Measurements from ENCODE around the gene ABHD16A.
A peak's percentile ranks its signal among the peaks of the same experiment; 100 is the strongest.

Gene ABHD16A

GRCh38 chr6:31687860-31688693 lies 15.0 kb downstream of the ABHD16A start:
- no peak for DNase-seq

- DNase-seq, result no peak
These were observed 15.8 kb downstream of the ABHD16A start for GRCh38 chr6:31687321-31687720.

GRCh38 chr6:31686483-31686882 lies 16.6 kb downstream of the ABHD16A start:
- DNase-seq, result no peak

- DNase-seq, result no peak
These were observed 19.5 kb downstream of the ABHD16A start for GRCh38 chr6:31683591-31683990.

GRCh38 chr6:31681135-31681671 lies 21.9 kb downstream of the ABHD16A start:
- peak in 1 of 2 experiments; percentile 77 for DNase-seq

- DNase-seq, result peak; percentile 78 to 87
These were observed 22.6 kb downstream of the ABHD16A start, which contains the start of gene LY6G5C for GRCh38 chr6:31680226-31681134. Gene LY6G5C, minus strand, starts transcription at chr6:31681067. Its CDS starts 694 bp downstream, at chr6:31680373.

- DNase-seq, result no peak
These were observed 25.2 kb downstream of the ABHD16A start for GRCh38 chr6:31677955-31678354.

GRCh38 chr6:31676904-31677303 lies 26.2 kb downstream of the ABHD16A start:
- DNase-seq, result no peak

- DNase-seq, result no peak
These were observed 26.7 kb downstream of the ABHD16A start for GRCh38 chr6:31676322-31676903.

GRCh38 chr6:31669676-31670075 lies 33.4 kb downstream of the ABHD16A start, which contains the start of gene LY6G5B:
Gene LY6G5B, plus strand, starts transcription at chr6:31669976. Its CDS starts 975 bp downstream, at chr6:31670951.
- DNase-seq, result no peak

GRCh38 chr6:31666337-31666965 lies 36.7 kb downstream of the ABHD16A start:
- no peak for DNase-seq

- DNase-seq, result peak; percentile 97 to 98
These were observed 37.4 kb downstream of the ABHD16A start, which contains the start of gene CSNK2B for GRCh38 chr6:31665501-31666336. Gene CSNK2B, plus strand, starts transcription at chr6:31666080. Its CDS starts 752 bp downstream, at chr6:31666832.

- peak; percentile 93 to 96 for DNase-seq
These were observed 38.2 kb downstream of the ABHD16A start, which contains the start of gene GPANK1 for GRCh38 chr6:31664790-31665500. Gene GPANK1, minus strand, starts transcription at chr6:31664997. Its CDS starts 519 bp downstream, at chr6:31664478.

- peak in 1 of 2 experiments; percentile 22 for DNase-seq
These were observed 38.9 kb downstream of the ABHD16A start for GRCh38 chr6:31663961-31664789.

- DNase-seq, result no peak
These were observed 39.8 kb downstream of the ABHD16A start for GRCh38 chr6:31663126-31663960.

- DNase-seq, result no peak
These were observed 40.9 kb downstream of the ABHD16A start for GRCh38 chr6:31662124-31662723.

- no peak for DNase-seq
These were observed 41.6 kb downstream of the ABHD16A start for GRCh38 chr6:31661262-31662123.
